GM21390 (cell line): Measurements from ENCODE around the gene CDCP2.
"Not testable (repeated sequence)": the region's sequence is repeated elsewhere in the genome, so short reads cannot be mapped to it uniquely, and the experiment has no call there.

Experiments used
- ATAC-seq: cut with Tn5 transposase; IDR thresholded peaks from one replicate; pipeline ENCODE4 v1.9.1; 2021; ENCODE audit not compliant: unreplicated experiment

CDCP2 gene

GRCh38 chr1:54168206-54168965, 15.6 kb upstream of the CDCP2 start:
- no peak for ATAC-seq

DNA sequence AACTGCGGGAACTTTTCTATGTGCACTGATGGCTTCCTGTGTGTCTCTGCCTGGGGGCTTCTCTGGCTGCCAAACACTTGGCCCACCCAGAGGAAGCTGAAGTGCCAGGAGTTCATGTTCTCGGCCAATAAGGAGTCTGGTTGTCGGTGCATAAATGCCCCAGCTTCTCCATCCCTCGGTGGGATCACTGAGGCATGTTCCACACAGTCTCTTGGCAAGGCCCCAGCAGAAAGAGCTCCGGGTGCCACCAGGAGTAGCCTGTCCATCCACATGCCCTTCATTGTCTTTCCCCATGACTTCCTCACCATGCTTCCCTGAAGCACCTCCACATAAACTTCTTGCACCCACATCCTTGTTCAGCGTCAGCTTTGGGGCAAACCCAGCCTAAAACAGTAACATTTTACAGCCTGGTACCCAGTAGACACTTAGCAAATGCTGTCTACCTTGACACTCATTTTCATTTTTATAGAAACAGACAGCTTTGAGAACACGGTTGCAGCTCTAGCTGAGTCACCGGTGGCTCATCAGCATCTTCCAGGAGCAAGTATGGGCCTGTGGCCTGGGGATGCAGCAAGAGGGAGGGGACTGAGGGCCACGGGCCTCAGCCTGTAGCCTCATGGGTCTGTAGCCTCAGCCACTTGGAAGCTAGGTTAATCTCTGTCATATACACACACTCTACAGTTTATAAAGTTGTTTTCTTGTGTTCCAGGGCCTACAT, 14.8 kb upstream of the CDCP2 start:
- no peak for ATAC-seq

GRCh38 chr1:54166357-54166756, 13.6 kb upstream of the CDCP2 start:
- not testable (repeated sequence) for ATAC-seq

DNA sequence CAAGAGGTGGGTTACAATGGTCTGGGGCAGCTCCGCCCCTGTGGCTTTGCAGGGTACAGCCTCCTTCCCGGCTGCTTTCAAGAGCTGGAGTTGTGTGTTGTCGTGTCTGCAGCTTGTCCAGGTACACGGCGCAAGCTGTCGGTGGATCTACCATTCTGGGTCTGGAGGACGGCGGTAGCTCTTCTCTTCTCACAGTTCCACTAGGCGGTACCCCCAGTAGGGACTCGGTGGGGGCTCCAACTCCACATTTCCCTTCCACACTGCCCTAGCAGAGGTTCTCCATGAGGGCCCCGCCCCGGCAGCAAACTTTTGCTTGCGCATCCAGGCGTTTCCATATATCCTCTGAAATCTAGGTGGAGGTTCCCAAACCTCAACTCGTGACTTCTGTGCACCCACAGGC, 12.3 kb upstream of the CDCP2 start:
- no peak for ATAC-seq

DNA sequence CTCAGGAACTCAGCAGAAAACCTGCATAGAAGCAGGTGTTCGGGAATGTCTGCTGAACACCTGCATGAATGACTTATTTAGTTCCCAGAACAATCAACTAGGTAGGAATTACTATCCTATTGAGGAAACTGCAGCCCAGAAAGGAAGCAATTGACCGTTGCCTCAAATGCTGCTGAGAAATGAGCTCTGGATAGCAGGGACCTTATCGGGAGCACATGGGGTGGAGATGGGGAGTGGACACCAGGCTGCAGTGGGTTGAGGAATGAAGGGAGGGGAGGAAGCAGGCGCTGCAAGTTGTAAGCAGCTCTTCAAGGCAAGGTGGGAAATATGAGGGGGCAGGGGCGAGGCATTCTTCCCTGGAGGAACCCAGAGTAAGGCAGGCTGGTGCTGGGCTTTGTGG, 10.8 kb upstream of the CDCP2 start:
- ATAC-seq, result no peak

- no peak for ATAC-seq
Measured at GRCh38 chr1:54163051-54163450, 10.3 kb upstream of the CDCP2 start.

DNA sequence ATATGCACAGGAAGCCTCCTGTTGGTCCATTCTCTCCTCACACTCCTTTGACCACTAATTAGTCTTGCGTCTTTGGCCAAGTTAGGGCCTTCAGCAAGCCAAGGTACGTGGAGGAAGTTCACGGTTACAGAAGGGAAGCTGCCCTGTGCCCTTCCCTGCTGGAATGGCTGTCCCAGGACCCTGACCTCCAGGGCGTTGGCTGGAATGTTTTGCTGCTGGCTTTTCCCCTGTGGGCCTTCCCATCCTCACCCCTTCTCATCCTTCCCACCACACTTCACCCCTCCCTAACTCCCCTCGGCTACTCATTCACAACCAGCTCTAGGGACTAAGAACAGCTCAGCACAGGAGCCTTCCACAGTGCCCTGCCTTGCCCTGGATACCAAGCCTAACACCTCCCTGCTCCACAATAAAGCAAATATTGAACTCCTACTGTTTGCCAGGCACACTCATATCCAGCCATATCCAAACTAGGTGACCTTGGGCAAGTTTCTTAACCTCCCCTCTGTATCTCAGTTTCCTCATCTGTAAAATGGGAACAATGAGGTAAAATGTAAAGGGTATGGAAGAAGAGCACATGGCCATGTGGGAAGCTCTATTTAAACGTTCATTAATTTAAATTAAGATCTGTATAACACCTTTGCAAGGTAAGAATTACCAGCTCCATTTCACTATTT, 8.8 kb upstream of the CDCP2 start:
- no peak for ATAC-seq

- no peak for ATAC-seq
Measured at GRCh38 chr1:54160351-54160750, 7.6 kb upstream of the CDCP2 start.

DNA sequence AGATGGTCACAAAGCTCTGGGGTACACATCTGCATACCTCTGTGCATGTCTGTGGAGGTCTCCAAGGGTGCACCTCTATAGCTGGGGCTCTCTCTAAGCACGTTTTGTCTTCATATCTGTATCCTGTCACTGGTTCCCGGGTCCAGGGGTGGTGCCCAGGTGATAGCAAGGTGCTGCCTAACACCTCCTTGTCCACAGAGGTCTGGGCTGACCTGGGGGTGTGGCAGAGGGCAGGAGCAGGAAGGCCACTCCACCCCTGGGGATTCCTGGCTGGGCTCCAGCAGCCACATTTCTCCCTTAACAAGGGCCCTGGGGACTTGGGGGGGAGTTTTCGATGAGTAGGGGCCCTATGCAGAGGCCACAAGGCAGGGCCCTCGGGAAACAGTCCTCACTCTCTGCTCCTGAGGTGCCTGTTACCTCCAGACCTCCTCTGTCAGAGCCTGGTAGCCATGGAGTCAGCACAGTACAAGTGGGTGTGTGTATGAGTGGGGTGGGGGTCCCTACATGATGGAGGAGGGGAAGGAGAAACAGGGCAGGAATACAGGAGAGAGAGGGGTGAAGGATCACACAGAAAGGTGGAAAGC, 7.0 kb upstream of the CDCP2 start:
- ATAC-seq, result no peak

GRCh38 chr1:54158071-54158470, 5.3 kb upstream of the CDCP2 start:
- no peak for ATAC-seq

DNA sequence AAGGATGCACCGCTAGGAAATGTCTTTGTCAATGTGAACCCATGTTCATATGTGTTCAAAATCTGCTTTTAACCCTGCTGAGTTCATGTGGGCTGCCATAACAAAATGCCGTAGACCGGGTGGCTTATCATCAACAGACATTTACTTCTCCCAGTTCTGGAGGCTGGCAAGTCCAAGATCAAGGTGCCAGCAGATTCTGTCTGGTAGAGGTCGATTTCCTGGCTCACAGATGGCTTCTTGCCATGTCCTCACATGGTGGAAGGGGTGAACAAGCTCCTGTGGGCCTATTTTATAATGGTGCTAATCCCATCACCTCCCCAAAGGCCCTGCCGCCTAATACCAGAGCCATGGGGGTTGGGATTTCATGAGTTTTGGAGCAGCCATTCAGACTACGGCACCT, 4.6 kb upstream of the CDCP2 start:
- ATAC-seq, result no peak

DNA sequence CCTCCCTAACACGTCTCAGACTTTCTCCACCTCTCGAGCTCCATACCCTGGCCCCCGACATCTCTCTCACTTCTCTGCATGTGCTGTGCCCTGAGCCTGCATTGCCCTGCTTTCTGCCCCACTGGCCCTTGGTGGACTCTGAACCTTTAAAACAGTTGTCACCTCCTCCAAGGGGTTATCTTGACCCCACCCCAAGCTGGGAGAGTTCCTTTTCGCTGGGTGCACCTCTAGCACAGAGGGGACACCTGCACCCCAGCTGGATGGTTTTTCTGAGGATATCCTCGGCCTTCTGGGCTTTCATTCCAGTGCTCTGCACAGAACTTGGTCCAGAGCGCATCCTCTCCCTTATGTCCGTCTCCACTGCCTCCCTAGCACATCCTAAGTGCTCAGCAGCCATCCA, 4.2 kb upstream of the CDCP2 start:
- ATAC-seq, result no peak

DNA sequence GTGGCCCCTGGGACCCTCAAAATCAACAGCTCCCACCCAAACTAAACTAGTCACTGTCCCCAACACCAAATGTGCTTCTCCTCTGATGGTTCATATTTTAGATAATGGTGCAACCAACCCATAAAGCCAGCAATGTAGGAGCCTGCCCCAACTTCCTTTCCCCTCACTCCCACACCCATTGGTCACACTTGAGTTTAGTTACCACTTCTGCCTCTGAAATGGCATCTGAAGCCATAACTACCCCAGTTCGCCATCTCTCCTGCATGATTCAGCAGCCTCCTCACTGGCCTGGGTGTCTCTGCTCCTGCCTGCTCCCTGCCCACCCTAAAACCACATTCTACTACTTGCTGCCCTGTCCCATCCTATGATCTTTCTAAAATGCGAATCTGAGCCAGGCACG, 3.4 kb upstream of the CDCP2 start:
- ATAC-seq, result no peak

DNA sequence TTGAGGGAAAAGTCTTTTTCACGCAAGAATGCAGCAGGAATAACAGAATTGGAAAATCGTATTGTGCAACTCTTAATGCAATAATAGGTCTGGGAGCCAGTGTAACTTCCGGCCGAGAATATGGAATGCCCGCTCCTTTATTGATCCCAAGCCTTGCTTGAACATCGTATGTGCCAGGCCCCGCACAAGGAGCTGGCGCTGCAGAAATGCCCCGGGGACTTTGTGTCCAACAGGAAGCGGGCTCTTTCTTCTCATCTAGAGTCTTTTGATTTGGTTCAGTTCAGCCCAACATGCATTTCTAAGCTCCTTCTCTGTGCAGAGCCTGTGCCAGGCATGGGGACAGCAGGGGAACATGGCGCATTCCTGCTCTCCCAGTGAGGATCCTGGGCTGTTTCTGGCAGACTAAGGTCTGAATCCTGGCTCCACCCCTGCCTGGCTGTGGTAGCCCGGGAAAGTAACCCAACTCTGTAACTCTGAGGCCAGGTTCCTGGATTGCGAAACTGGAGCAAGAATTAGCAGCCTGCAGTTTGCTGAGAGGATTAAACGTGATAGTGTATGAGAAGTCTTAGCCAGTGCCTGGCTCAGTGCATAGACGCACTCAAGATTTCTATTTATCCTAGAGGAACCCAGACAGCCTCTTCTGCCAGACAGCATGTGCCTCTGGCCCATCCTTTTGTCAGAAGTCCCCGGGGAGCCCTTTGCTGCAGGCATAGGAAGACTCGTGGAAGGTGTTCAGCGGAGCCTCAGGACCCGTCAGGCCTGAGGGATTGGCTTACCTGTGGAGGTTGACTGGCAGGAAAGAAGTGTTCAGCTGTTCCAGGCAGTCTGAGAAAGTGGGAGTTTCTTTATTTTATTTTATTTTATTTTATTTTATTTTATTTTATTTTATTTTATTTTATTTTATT, 987 bp upstream of the CDCP2 start:
- no peak for ATAC-seq

- no peak for ATAC-seq
Measured at GRCh38 chr1:54151013-54151412, 1.8 kb downstream of the CDCP2 start.

- no peak for ATAC-seq
Measured at GRCh38 chr1:54149734-54150133, 3.1 kb downstream of the CDCP2 start.

GRCh38 chr1:54144366-54144765, 8.4 kb downstream of the CDCP2 start:
- ATAC-seq, result no peak

DNA sequence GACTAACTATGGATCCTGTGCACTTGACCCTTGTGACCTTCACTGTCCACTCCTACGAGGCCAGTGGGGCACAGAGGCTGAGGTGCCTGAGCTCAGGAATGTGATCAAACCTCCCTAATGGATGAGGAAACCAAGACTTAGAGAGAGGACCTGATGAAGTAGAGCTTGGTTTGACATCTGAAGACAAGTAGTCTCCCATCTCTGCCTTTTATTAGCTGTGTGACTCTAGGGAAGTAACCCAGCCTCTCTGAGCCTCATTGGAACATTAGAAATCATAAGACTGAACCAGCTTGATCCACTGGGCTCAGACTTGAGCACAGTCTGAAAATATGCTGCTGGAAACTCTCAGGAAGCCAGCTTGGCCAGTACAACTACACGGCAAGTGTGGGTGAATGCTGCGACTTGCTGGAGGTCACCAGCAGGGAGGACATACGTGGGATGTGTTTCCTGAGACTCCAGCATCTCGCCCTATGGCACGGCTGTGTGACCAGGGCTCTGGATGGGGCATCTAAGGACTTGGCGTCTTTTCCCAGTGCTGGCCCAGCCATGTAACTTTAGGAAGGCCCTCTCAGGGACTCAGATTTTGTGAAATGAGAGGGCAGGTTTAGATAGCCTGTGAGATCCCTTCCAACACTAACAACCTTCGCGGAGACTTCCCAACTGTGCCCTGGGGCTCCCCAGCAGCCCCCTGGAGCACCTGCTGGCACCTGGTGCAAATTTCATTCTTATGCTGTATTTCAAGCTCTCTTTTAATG, 10.5 kb downstream of the CDCP2 start:
- no peak for ATAC-seq

DNA sequence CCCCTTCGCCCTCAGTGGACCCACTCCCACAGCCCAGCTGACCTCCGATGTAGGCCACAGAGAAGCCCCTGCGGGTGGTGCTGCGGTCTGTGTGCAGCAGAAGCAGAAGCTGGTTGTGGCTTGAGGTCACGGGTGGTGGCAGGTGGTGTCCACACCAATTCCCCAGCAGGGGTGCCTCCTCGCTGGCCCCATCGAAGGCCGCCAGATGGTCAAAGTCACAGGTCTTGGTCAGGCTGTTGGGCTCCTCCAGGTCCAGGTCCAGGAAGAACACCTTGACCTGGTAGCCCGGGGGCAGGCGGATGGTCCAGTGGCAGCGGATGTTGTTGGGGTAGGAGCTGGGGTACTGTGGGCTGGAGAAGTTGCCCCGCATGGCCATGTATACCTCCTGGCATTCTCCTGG, 13.1 kb downstream of the CDCP2 start:
- ATAC-seq, result no peak

DNA sequence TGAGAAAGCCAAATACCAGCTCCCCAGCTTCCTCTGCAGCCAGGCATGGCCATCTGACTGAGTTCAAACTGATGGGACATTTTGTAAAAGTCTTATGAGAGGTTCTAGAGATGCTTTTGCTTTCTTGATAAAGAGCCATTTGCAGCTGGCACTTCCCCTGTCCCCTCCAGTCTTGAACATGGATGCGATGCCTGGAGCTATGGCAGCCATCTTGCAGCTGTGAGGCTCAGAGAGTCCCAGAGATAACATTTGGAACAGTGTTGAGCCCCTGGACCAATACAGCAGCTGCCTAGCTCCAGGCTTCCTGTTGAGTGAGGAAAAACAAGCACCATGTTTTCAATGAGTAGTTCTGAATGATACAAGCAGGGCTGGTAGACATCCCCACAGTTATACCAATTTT, 13.8 kb downstream of the CDCP2 start:
- no peak for ATAC-seq
